H9 (cell line): ENCODE results near the gene GPHA2. TPM values are rescaled to one million over a fixed set of nuclear protein-coding genes. Genes with fewer than 3 reads are reported as not detected.

ENCODE experiments used
- DNase-seq: peaks from one replicate; pipeline ENCODE4 v3.0.0-alpha.2; 2017
- H2AFZ ChIP-seq: one replicate; pipeline ENCODE4 v1.6.1; 2013; ENCODE audit warnings: mild to moderate bottlenecking, low read length, control low read depth, moderate library complexity
- H2AK5ac ChIP-seq: 2 replicates; pipeline ENCODE4 v1.6.1; 2013; ENCODE audit warnings: low read length, control low read depth, mixed read lengths; ENCODE audit not compliant: insufficient read length
- H2BK120ac ChIP-seq: one replicate; pipeline ENCODE4 v1.6.1; 2013; ENCODE audit warnings: low read depth, mild to moderate bottlenecking, low read length, control low read depth, inconsistent platforms; ENCODE audit not compliant: poor library complexity, severe bottlenecking
- H2BK12ac ChIP-seq: 2 replicates; pipeline ENCODE4 v1.6.1; 2013; ENCODE audit warnings: low read length, control low read depth, mixed read lengths, low read depth; ENCODE audit not compliant: insufficient read length
- H2BK15ac ChIP-seq: 2 replicates; pipeline ENCODE4 v1.6.1; 2013; ENCODE audit warnings: low read depth, low read length, control low read depth
- H2BK20ac ChIP-seq: one replicate; pipeline ENCODE4 v1.6.1; 2013; ENCODE audit warnings: low read depth, mild to moderate bottlenecking, low read length, control low read depth, inconsistent platforms; ENCODE audit not compliant: poor library complexity, severe bottlenecking
- H2BK5ac ChIP-seq: 2 replicates; pipeline ENCODE4 v1.6.1; 2013; ENCODE audit warnings: low read length, control low read depth, mixed read lengths; ENCODE audit not compliant: insufficient read length
- H3K14ac ChIP-seq: 2 replicates; pipeline ENCODE4 v1.6.1; 2013; ENCODE audit warnings: low read length, control low read depth; ENCODE audit not compliant: insufficient read depth
- H3K18ac ChIP-seq: 2 replicates; pipeline ENCODE4 v1.6.1; 2013; ENCODE audit warnings: low read depth, mild to moderate bottlenecking, mixed read lengths, low read length, control low read depth; ENCODE audit not compliant: insufficient read length
- H3K23ac ChIP-seq: 2 replicates; pipeline ENCODE4 v1.6.1; 2013; ENCODE audit warnings: low read length, control low read depth, mixed read lengths, low read depth; ENCODE audit not compliant: insufficient read length
- H3K23me2 ChIP-seq: 2 replicates; pipeline ENCODE4 v1.6.1; 2013; ENCODE audit warnings: low read depth, mild to moderate bottlenecking, mixed read lengths, low read length, control low read depth; ENCODE audit not compliant: insufficient read length, poor library complexity, severe bottlenecking
- H3K27ac ChIP-seq: 2 replicates; pipeline ENCODE4 v1.5.1; 2013; ENCODE audit warnings: low read length, control low read depth, mixed read lengths, low read depth; ENCODE audit not compliant: insufficient read length
- H3K27me3 ChIP-seq: 2 replicates; pipeline ENCODE4 v1.6.1; 2013; ENCODE audit warnings: low read length, control low read depth, inconsistent platforms; ENCODE audit not compliant: insufficient read depth
- H3K4ac ChIP-seq: 2 replicates; pipeline ENCODE4 v1.6.1; 2013; ENCODE audit warnings: low read depth, mild to moderate bottlenecking, control low read depth, inconsistent platforms, low read length, moderate library complexity
- H3K4me1 ChIP-seq: 2 replicates; pipeline ENCODE4 v1.6.1; 2013; ENCODE audit warnings: low read length, control low read depth, inconsistent platforms; ENCODE audit not compliant: insufficient read depth
- H3K4me2 ChIP-seq: 2 replicates; pipeline ENCODE4 v1.6.1; 2013; ENCODE audit warnings: low read length, control low read depth, mixed read lengths; ENCODE audit not compliant: insufficient read length, insufficient read depth
- H3K56ac ChIP-seq: 2 replicates; pipeline ENCODE4 v1.6.1; 2013; ENCODE audit warnings: low read depth, mild to moderate bottlenecking, mixed read lengths, low read length, control low read depth; ENCODE audit not compliant: insufficient read length
- H3K79me1 ChIP-seq: 2 replicates; pipeline ENCODE4 v1.6.1; 2013; ENCODE audit warnings: low read depth, mild to moderate bottlenecking, moderate library complexity, low read length, control low read depth, inconsistent platforms; ENCODE audit not compliant: insufficient read depth, poor library complexity, severe bottlenecking
- H3K79me2 ChIP-seq: 2 replicates; pipeline ENCODE4 v1.6.1; 2013; ENCODE audit warnings: low read length, control low read depth, inconsistent platforms; ENCODE audit not compliant: insufficient read depth
- H3K9ac ChIP-seq: 2 replicates; pipeline ENCODE4 v1.6.1; 2013; ENCODE audit warnings: low read length, control low read depth, mixed read lengths; ENCODE audit not compliant: insufficient read length; ENCODE audit errors: extremely low read depth
- H3K9me3 ChIP-seq: one replicate; pipeline ENCODE4 v1.6.1; 2013; ENCODE audit warnings: low read depth, low read length, inconsistent platforms; ENCODE audit not compliant: control insufficient read depth
- H3T11ph ChIP-seq: one replicate; pipeline ENCODE4 v1.6.1; 2013; ENCODE audit warnings: mild to moderate bottlenecking, low read length, control low read depth, inconsistent platforms
- H4K20me1 ChIP-seq: one replicate; pipeline ENCODE4 v1.6.1; 2013; ENCODE audit not compliant: control insufficient read depth, insufficient read length, insufficient read depth
- H4K5ac ChIP-seq: 2 replicates; pipeline ENCODE4 v1.6.1; 2013; ENCODE audit warnings: low read depth, mild to moderate bottlenecking, mixed read lengths, low read length, control low read depth; ENCODE audit not compliant: insufficient read length
- H4K8ac ChIP-seq: replicated peaks from 2 replicates; pipeline ENCODE4 v1.6.1; 2013; ENCODE audit warnings: low read length, control low read depth, mixed read lengths, low read depth; ENCODE audit not compliant: insufficient read length
- H4K91ac ChIP-seq: 2 replicates; pipeline ENCODE4 v1.6.1; 2013; ENCODE audit warnings: low read depth, mild to moderate bottlenecking, moderate library complexity, mixed read lengths, low read length, control low read depth; ENCODE audit not compliant: insufficient read length
- H3K27ac Mint-ChIP-seq, 3 experiments: 2 replicates in 2 of 3; 3 replicates in 1 of 3; pipeline ENCODE4 v1.8.0; 2020 to 2021; ENCODE audit warnings: mixed read lengths in 3 of 3, mild to moderate bottlenecking in 1 of 3, moderate library complexity in 1 of 3
- H3K27me3 Mint-ChIP-seq: 2 replicates; pipeline ENCODE4 v1.8.0; 2021; ENCODE audit warnings: low read depth, mild to moderate bottlenecking, moderate library complexity, mixed read lengths
- H3K36me3 Mint-ChIP-seq, 3 experiments: 2 replicates in 2 of 3; 3 replicates in 1 of 3; pipeline ENCODE4 v1.8.0; 2020 to 2021; ENCODE audit warnings: low read depth in 3 of 3, mixed read lengths in 3 of 3; ENCODE audit not compliant: insufficient read depth in 1 of 3
- H3K4me1 Mint-ChIP-seq, 2 experiments: 2 replicates each; pipeline ENCODE4 v1.8.0; 2020; ENCODE audit warnings: mixed read lengths in 2 of 2
- H3K4me3 Mint-ChIP-seq, 2 experiments: 2 replicates in 1 of 2; 3 replicates in 1 of 2; pipeline ENCODE4 v1.8.0; 2020 to 2021; ENCODE audit warnings: mild to moderate bottlenecking in 2 of 2, mixed read lengths in 2 of 2, moderate library complexity in 1 of 2
- H3K9me3 Mint-ChIP-seq, 2 experiments: 2 replicates in 1 of 2; 3 replicates in 1 of 2; pipeline ENCODE4 v1.8.0; 2020; ENCODE audit warnings: mild to moderate bottlenecking in 2 of 2, mixed read lengths in 2 of 2, moderate library complexity in 1 of 2
- CTCF ChIP-seq: fragments of 200-600 bp; sonication (generic); conservative IDR thresholded peaks from 3 replicates; pipeline ENCODE4 v1.8.0; 2021; ENCODE audit warnings: antibody characterized with exemption, mild to moderate bottlenecking
- WGBS: extraction: QIAGEN DNeasy Blood & Tissue Kit; methylation state at CpG from one replicate; pipeline ENCODE4 v1.1.7; 2013; ENCODE audit warnings: missing lambda C conversion rate, low lambda C conversion rate, mixed read lengths; ENCODE audit not compliant: insufficient read length; ENCODE audit errors: extremely low coverage; 5-methylcytosine and 5-hydroxymethylcytosine counted together
- total RNA-seq: library from RNA; stranded (reverse); gene quantifications from 2 replicates; pipeline ENCODE4 v1.2.1, GENCODE V29; 2021

GPHA2 gene
- total RNA-seq, 1 experiment from 2014 or later = 2.1 TPM

- H3K79me1 ChIP-seq = no peaks in the 10 kb centered on the region
- no peak overlapping the region for H4K91ac ChIP-seq
- H2BK12ac ChIP-seq = no peak overlapping the region
- no peak overlapping the region for H3K9ac ChIP-seq
- no peak overlapping the region for H2BK15ac ChIP-seq
- WGBS = no CpG with 5 or more reads among the region's 10 CpGs
- no peak overlapping the region for H2BK120ac ChIP-seq
- H3T11ph ChIP-seq = no peak overlapping the region
- H3K4me1 ChIP-seq = no peaks in the 10 kb centered on the region
- no peaks in the 10 kb centered on the region for H3K9me3 ChIP-seq
- no peak overlapping the region for H3K4me2 ChIP-seq
- H2BK5ac ChIP-seq = no peak overlapping the region
- H3K4ac ChIP-seq = no peak overlapping the region
- DNase-seq = no peak
- H2AK5ac ChIP-seq = no peak overlapping the region
- no peak overlapping the region for H3K27ac ChIP-seq
- H2AFZ ChIP-seq = no peak overlapping the region
- no peaks in the 10 kb centered on the region for H3K27me3 ChIP-seq
- no peak overlapping the region for H4K8ac ChIP-seq
- peaks cover 0 to 8% (median 0%) of the 10 kb centered on the region in 3 experiments; a peak in 3 of 7 replicates for H3K36me3 Mint-ChIP-seq
- no peak overlapping the region for H3K27ac Mint-ChIP-seq
- peaks cover 4% of the 10 kb centered on the region for H3K23me2 ChIP-seq
- no peak overlapping the region for H2BK20ac ChIP-seq
- H3K56ac ChIP-seq = no peak overlapping the region
- no peak overlapping the region for H3K23ac ChIP-seq
- no peak overlapping the region; the same call in 1 of the 2 replicates for H3K14ac ChIP-seq
- H3K9me3 Mint-ChIP-seq = no peaks in the 10 kb centered on the region; a peak in 1 of 5 replicates
- peaks cover 6 to 21% of the 10 kb centered on the region in 2 experiments for H3K4me1 Mint-ChIP-seq
- H3K27me3 Mint-ChIP-seq = no peaks in the 10 kb centered on the region
- H3K18ac ChIP-seq = no peak overlapping the region
- H4K5ac ChIP-seq = no peak overlapping the region
- TF ChIP-seq CTCF = no peak
- H3K4me3 Mint-ChIP-seq = no peak overlapping the region
- peaks cover 4% of the 10 kb centered on the region for H4K20me1 ChIP-seq
- H3K79me2 ChIP-seq = no peaks in the 10 kb centered on the region
Observed at GRCh38 chr11:64892838-64893193, 42.9 kb downstream of the GPHA2 start.
